ENCODE results near the gene DCAF12.

The DCAF12 gene

GRCh38 chr9:34096751-34097150, 29.7 kb downstream of the DCAF12 start:
- ATAC-seq, result no peak
- TF ChIP-seq POU6F1 (CRISPR knock-in tag; IDR thresholded peaks at IDR 0.05; ENCODE audit: borderline replicate concordance, low read depth) (no peak), ZNF70 (CRISPR knock-in tag; IDR thresholded peaks at IDR 0.05) (no peak), ISL1 (CRISPR knock-in tag; IDR thresholded peaks at IDR 0.05) (no peak), ZNF8 (CRISPR knock-in tag; IDR thresholded peaks at IDR 0.05) (no peak), ZFP3 (CRISPR knock-in tag; IDR thresholded peaks at IDR 0.05) (no peak), TCF4 (CRISPR knock-in tag; IDR thresholded peaks at IDR 0.05; ENCODE audit: borderline replicate concordance) (no peak)

DNA sequence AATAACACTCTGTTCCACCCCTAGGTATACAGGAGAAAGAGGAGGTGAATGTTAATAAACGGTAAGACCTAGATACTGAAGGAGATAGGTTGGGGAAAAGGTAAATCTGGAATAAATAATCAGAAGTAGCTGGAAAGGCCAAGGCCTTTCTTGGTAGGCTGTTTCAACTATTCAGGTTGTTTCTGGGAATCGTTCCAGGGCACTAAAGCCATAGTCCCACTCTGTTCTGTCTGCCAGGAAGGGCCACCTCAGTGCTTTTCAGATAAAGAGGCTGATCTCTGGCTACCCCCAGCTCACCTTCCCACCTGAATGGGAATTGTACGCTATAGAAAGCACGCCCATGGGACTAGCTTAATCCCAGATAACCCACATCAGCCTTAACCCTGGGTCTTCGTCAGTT, 32.9 kb downstream of the DCAF12 start:
- no peak for ATAC-seq
- TF ChIP-seq SNAI2 (CRISPR knock-in tag; IDR thresholded peaks at IDR 0.05) (no peak), PATZ1 (CRISPR knock-in tag; IDR thresholded peaks at IDR 0.05; ENCODE audit: borderline replicate concordance) (no peak), ESRRG (CRISPR knock-in tag; IDR thresholded peaks at IDR 0.05) (no peak), TCF4 (CRISPR knock-in tag; IDR thresholded peaks at IDR 0.05; ENCODE audit: borderline replicate concordance) (no peak), BACH2 (CRISPR knock-in tag; IDR thresholded peaks at IDR 0.05; ENCODE audit: borderline replicate concordance) (no peak), CREB5 (CRISPR knock-in tag; IDR thresholded peaks at IDR 0.05; ENCODE audit: low read depth) (no peak), CSDC2 (CRISPR knock-in tag; IDR thresholded peaks at IDR 0.05) (no peak), OSR1 (CRISPR knock-in tag; IDR thresholded peaks at IDR 0.05) (no peak), TSHZ2 (CRISPR knock-in tag; IDR thresholded peaks at IDR 0.05) (no peak), ZNF565 (CRISPR knock-in tag; conservative IDR thresholded peaks at IDR 0.05; ENCODE audit: low read depth) (no peak), PPARA (CRISPR knock-in tag; IDR thresholded peaks at IDR 0.05; ENCODE audit: borderline replicate concordance) (no peak), ZNF70 (CRISPR knock-in tag; IDR thresholded peaks at IDR 0.05) (no peak), TOX (CRISPR knock-in tag; IDR thresholded peaks at IDR 0.05; ENCODE audit: borderline replicate concordance) (no peak), RARB (CRISPR knock-in tag; IDR thresholded peaks at IDR 0.05) (no peak), GLIS3 (CRISPR knock-in tag; IDR thresholded peaks at IDR 0.05) (no peak), POU6F1 (CRISPR knock-in tag; IDR thresholded peaks at IDR 0.05; ENCODE audit: borderline replicate concordance, low read depth) (no peak), ZFP3 (CRISPR knock-in tag; IDR thresholded peaks at IDR 0.05) (no peak)

DNA sequence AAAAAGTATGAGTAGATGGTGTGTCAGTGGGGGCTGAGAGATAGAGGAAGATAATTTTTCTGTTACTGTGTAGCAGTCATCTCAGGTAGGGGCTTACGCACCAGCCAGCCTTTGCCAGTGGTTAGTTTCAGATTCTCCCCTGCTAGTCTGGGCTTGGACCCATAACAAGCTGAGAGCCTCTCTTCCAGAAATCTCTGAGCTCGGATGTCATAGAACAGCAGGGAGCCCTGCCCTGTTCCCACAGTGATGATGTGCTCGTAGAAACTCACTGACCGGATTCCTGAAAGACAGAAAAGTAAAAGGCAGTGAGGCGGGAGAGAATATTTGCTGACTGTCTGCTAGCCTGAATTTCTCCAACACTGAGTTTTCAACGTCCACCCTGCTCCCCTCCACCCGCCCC, 37.2 kb downstream of the DCAF12 start:
- ATAC-seq, result no peak
- TF ChIP-seq PPARA (CRISPR knock-in tag; IDR thresholded peaks at IDR 0.05; ENCODE audit: borderline replicate concordance), result no peak
- no peak for TF ChIP-seq ZNF565 (CRISPR knock-in tag; conservative IDR thresholded peaks at IDR 0.05; ENCODE audit: low read depth)
- TF ChIP-seq BACH2 (CRISPR knock-in tag; IDR thresholded peaks at IDR 0.05; ENCODE audit: borderline replicate concordance), result no peak
- TF ChIP-seq SNAI2 (CRISPR knock-in tag; IDR thresholded peaks at IDR 0.05), result no peak
- TF ChIP-seq ZC3H10 (CRISPR knock-in tag; IDR thresholded peaks at IDR 0.05), result no peak
- no peak for TF ChIP-seq ESRRG (CRISPR knock-in tag; IDR thresholded peaks at IDR 0.05)
- no peak for TF ChIP-seq ZNF8 (CRISPR knock-in tag; IDR thresholded peaks at IDR 0.05)
- no peak for TF ChIP-seq TOX (CRISPR knock-in tag; IDR thresholded peaks at IDR 0.05; ENCODE audit: borderline replicate concordance)
- no peak for TF ChIP-seq POU6F1 (CRISPR knock-in tag; IDR thresholded peaks at IDR 0.05; ENCODE audit: borderline replicate concordance, low read depth)
- no peak for TF ChIP-seq CREB5 (CRISPR knock-in tag; IDR thresholded peaks at IDR 0.05; ENCODE audit: low read depth)
- TF ChIP-seq ARNTL (CRISPR knock-in tag; IDR thresholded peaks at IDR 0.05; ENCODE audit: borderline replicate concordance, low read depth), result no peak

Data from SK-N-SH treated with all-trans-retinoic acid at 6 μM for 48 hours (cell line).